AG04450 (cell line): ENCODE results near the gene VPS50. TPM values are rescaled to one million over a fixed set of nuclear protein-coding genes. Genes with fewer than 3 reads are reported as not detected.

Experiments
- CTCF ChIA-PET: fragments of 300-600, 350-600 bp; formaldehyde crosslinking; extraction: SDS; loops from one replicate; lab custom pipeline; 2022; ENCODE audit warnings: antibody characterized with exemption, inconsistent platforms; lab: Charles Lee
- POLR2A ChIA-PET: fragments of 350-600 bp; formaldehyde crosslinking; extraction: SDS; loops from one replicate; lab custom pipeline; 2021; ENCODE audit warnings: antibody characterized with exemption, inconsistent platforms; lab: Yijun Ruan, JAX
- DNase-seq: peaks from one replicate; pipeline ENCODE4 v3.0.0-alpha.2; 2011; ENCODE audit warnings: low read depth, low spot score
- H3K27ac ChIP-seq: one replicate; pipeline ENCODE4 v1.5.1; 2012; ENCODE audit warnings: low read depth, low read length, control low read depth
- H3K27me3 ChIP-seq: one replicate; pipeline ENCODE4 v1.6.0; 2012; ENCODE audit warnings: low read length; ENCODE audit not compliant: control insufficient read depth, insufficient read depth
- H3K4me3 ChIP-seq: 2 replicates; pipeline ENCODE4 v1.5.1; 2011; ENCODE audit warnings: mild to moderate bottlenecking, low read depth, low read length, control low read depth
- H3K9me3 ChIP-seq: 2 replicates; pipeline ENCODE4 v1.5.1; 2012; ENCODE audit warnings: low read length; ENCODE audit not compliant: control insufficient read depth, insufficient read depth
- polyA plus RNA-seq: library from polyadenylated mRNA; depleted of rRNA; stranded (reverse); fragments of >200 nt; gene quantifications from 2 replicates; pipeline ENCODE4 v1.2.3, GENCODE V29; 2011
- TF ChIP-seq, protein P1 (sequence below): IDR thresholded peaks from 2 replicates; pipeline ENCODE4 v1.5.1; 2011; ENCODE audit warnings: low read depth, low read length, control low read depth, inconsistent platforms

The VPS50 gene
- polyA plus RNA-seq, 1 experiment: 21.8 TPM

- H3K27me3 ChIP-seq: peaks cover 5% of the 10 kb centered on the region
- DNase-seq: no peak
- H3K27ac ChIP-seq: no peak within 1 kb of the TSS
- no peaks in the 10 kb centered on the region for H3K9me3 ChIP-seq
- no peak within 1 kb of the TSS for H3K4me3 ChIP-seq
- TF ChIP-seq, protein P1, sequence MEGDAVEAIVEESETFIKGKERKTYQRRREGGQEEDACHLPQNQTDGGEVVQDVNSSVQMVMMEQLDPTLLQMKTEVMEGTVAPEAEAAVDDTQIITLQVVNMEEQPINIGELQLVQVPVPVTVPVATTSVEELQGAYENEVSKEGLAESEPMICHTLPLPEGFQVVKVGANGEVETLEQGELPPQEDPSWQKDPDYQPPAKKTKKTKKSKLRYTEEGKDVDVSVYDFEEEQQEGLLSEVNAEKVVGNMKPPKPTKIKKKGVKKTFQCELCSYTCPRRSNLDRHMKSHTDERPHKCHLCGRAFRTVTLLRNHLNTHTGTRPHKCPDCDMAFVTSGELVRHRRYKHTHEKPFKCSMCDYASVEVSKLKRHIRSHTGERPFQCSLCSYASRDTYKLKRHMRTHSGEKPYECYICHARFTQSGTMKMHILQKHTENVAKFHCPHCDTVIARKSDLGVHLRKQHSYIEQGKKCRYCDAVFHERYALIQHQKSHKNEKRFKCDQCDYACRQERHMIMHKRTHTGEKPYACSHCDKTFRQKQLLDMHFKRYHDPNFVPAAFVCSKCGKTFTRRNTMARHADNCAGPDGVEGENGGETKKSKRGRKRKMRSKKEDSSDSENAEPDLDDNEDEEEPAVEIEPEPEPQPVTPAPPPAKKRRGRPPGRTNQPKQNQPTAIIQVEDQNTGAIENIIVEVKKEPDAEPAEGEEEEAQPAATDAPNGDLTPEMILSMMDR: no peak
- ChIA-PET CTCF (interaction anchor here (0.6 to 5.5 kb wide), 5 partner anchors 42 to 137 kb away, joined by 3 to 89 read pairs (median 4); partner anchors contain the start of gene SAMD9), POLR2A (no interaction called here)
Measured at GRCh38 chr7:93226310-93226709, 5.9 kb upstream of the VPS50 start, which contains the start of gene HEPACAM2. HEPACAM2 (minus strand) TSS chr7:93226469.

DNA sequence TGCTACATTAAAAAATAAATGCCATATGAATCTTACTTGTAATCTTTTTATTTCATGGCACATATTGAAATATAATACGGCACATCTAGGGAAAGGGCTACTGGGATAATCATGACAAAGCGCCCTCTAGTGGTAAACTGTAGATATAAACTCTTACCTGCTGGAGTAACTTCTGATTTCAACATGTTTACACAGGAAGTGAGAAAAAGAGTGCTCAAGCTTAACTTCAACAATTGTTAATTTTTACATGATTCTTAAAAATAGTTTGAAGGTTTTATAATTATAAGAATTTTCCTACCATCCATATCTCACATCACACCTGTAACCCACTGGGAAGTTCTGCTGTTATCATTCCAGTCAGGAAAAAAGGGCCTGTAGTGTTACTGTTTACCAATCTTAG, 3.9 kb upstream of the VPS50 start:
- ChIA-PET POLR2A (no interaction called here), CTCF (interaction anchor here (0.6 to 5.5 kb wide), 20 partner anchors 8 to 616 kb away, joined by 3 to 89 read pairs (median 4); partner anchors contain the start of gene SAMD9)
- peak; percentile 23 for DNase-seq
- Histone ChIP-seq H3K9me3 (no peaks in the 10 kb centered on the region), H3K27ac (no peak overlapping the region), H3K27me3 (peaks cover 5% of the 10 kb centered on the region), H3K4me3 (no peak overlapping the region)
- TF ChIP-seq, protein P1: peak; percentile 71

DNA sequence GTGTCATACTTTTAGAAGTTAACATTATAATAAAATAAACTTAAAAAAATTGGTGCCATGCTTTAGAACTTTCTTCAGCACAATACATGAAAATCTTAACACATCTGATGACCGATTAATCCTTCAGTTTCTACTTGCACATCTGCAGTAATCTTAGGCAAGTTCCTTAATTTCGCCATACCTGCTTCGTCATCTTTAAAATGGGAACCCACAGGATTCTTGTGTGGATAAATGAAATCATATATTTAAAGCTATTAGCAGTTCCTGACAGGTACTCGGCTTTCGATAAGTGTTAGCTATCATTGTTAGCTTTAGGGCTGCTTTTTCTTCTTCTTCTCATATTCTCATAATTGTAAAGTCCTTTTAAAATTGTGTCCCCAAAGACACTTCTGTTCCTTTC, 907 bp upstream of the VPS50 start:
- POLR2A ChIA-PET: no interaction called here

GRCh38 chr7:93232673-93233018, 480 bp downstream of the VPS50 start:
- POLR2A ChIA-PET: no interaction called here
- peak overlapping the region; percentile 79 for H3K4me3 ChIP-seq
- CTCF ChIA-PET: interaction anchor here (1.1 to 2.3 kb wide), 4 partner anchors 13 to 318 kb away, joined by 5 to 14 read pairs (median 8); no protein-coding TSS in a partner anchor
- no peak for DNase-seq
- TF ChIP-seq, protein P1: no peak
- H3K27ac ChIP-seq: no peak overlapping the region
- no peaks in the 10 kb centered on the region for H3K27me3 ChIP-seq
- H3K9me3 ChIP-seq: no peaks in the 10 kb centered on the region

More for the DNA sequence above, 907 bp upstream of the VPS50 start:
- Histone ChIP-seq H3K9me3 (no peaks in the 10 kb centered on the region), H3K4me3 (peak overlapping the region; percentile 93), H3K27ac (no peak overlapping the region), H3K27me3 (peaks cover 3% of the 10 kb centered on the region)
- DNase-seq: no peak
- CTCF ChIA-PET: interaction anchor here (0.8 to 2.3 kb wide), 4 partner anchors 14 to 611 kb away, joined by 3 to 14 read pairs (median 4); no protein-coding TSS in a partner anchor
- TF ChIP-seq, protein P1: no peak

DNA sequence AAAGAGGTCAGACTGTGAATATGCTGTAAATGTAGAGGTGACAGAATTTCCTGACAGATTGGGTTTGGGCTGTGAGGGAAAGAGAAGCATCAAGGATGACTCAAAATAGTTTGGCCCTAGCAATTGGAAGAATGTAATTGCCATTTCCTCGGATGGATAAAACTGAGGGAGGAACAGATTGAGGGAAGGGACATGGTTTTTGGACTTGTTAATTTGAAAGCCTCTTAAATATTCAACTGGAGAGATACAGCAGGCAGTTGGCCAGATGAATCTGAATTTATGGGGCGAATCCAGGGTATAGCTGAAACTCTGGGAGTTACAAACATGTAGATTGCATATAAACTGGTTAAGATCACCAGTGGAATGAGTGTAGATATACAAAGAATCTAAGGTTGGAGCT, 3.4 kb downstream of the VPS50 start:
- Histone ChIP-seq H3K27ac (no peak overlapping the region), H3K4me3 (no peak overlapping the region), H3K9me3 (no peaks in the 10 kb centered on the region), H3K27me3 (no peaks in the 10 kb centered on the region)
- TF ChIP-seq, protein P1: no peak
- no peak for DNase-seq
- ChIA-PET CTCF (interaction anchor here (1.5 kb wide), 1 partner anchor 10 kb away, joined by 6 read pairs; no protein-coding TSS in a partner anchor), POLR2A (no interaction called here)
